Measurements from ENCODE around the gene RAB5A.

DNA sequence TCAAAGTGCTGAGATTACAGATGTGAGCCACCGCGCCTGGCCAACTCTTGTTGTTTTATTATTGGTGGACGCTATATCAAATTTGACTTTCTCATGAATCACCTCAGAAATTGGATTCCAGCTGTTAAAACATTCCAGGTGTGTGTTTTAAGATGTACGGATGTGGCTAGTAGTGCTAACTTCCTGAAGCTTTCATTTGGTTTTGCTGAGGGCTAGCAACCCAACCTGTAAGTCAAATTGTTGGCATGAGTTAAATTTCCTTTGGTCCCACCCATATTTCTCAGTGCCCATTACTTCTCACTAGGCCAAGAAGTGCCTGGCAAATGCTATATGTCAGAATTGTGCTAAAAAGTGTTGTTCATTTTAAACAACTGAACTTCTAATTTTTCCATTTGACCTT, 80.2 kb downstream of the RAB5A start:
- TF ChIP-seq POLR2AphosphoS5 (IDR thresholded peaks at IDR 0.05) (no peak), EP300 (IDR thresholded peaks at IDR 0.05) (no peak)
- TF ChIP-seq, protein P1, sequence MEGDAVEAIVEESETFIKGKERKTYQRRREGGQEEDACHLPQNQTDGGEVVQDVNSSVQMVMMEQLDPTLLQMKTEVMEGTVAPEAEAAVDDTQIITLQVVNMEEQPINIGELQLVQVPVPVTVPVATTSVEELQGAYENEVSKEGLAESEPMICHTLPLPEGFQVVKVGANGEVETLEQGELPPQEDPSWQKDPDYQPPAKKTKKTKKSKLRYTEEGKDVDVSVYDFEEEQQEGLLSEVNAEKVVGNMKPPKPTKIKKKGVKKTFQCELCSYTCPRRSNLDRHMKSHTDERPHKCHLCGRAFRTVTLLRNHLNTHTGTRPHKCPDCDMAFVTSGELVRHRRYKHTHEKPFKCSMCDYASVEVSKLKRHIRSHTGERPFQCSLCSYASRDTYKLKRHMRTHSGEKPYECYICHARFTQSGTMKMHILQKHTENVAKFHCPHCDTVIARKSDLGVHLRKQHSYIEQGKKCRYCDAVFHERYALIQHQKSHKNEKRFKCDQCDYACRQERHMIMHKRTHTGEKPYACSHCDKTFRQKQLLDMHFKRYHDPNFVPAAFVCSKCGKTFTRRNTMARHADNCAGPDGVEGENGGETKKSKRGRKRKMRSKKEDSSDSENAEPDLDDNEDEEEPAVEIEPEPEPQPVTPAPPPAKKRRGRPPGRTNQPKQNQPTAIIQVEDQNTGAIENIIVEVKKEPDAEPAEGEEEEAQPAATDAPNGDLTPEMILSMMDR (IDR thresholded peaks at IDR 0.05): no peak

Data from suprapubic skin (tissue), 4 donors.